DND-41 (cell line): ENCODE data around the gene BACE1.

Source experiments
- EZH2 ChIP-seq: IDR thresholded peaks from 3 replicates; pipeline ENCODE4 v1.6.1; 2012; ENCODE audit warnings: borderline replicate concordance, low read depth, mild to moderate bottlenecking, moderate library complexity, low read length, inconsistent platforms; ENCODE audit not compliant: severe bottlenecking
- TF ChIP-seq, protein P1 (sequence below): IDR thresholded peaks from 2 replicates; pipeline ENCODE4 v1.5.1; 2012; ENCODE audit warnings: borderline replicate concordance, low read length, moderate library complexity, mild to moderate bottlenecking; ENCODE audit not compliant: poor library complexity, severe bottlenecking; ENCODE audit errors: extremely low read depth

DNA sequence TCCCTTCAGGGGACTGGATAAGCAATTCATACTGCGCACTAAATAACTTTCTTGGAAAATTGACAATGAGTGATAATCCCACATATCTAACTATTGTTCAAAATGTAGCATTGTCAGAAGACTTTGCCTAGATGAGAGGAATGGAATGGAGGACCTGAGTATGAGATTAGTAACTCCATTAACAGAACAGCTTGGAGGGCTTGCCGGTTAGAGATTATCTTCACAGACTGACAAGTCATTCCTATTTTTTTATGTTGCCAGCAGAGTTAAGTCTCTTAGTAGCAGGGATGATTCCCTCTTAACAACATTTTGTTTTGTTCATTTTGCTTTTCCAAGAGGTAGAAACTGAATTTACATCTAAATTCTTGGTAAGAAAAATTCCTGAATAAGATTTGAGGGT is 32.0 kb downstream of the BACE1 start:
- TF ChIP-seq, protein P1, sequence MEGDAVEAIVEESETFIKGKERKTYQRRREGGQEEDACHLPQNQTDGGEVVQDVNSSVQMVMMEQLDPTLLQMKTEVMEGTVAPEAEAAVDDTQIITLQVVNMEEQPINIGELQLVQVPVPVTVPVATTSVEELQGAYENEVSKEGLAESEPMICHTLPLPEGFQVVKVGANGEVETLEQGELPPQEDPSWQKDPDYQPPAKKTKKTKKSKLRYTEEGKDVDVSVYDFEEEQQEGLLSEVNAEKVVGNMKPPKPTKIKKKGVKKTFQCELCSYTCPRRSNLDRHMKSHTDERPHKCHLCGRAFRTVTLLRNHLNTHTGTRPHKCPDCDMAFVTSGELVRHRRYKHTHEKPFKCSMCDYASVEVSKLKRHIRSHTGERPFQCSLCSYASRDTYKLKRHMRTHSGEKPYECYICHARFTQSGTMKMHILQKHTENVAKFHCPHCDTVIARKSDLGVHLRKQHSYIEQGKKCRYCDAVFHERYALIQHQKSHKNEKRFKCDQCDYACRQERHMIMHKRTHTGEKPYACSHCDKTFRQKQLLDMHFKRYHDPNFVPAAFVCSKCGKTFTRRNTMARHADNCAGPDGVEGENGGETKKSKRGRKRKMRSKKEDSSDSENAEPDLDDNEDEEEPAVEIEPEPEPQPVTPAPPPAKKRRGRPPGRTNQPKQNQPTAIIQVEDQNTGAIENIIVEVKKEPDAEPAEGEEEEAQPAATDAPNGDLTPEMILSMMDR = no peak
- TF ChIP-seq EZH2 = no peak
